ENCODE measurements around the gene LILRB4.
A peak's percentile ranks its signal among the peaks of the same experiment; 100 is the strongest.
"Not testable (repeated sequence)": the region's sequence is repeated elsewhere in the genome, so short reads cannot be mapped to it uniquely, and the experiment has no call there.

LILRB4 gene

DNA sequence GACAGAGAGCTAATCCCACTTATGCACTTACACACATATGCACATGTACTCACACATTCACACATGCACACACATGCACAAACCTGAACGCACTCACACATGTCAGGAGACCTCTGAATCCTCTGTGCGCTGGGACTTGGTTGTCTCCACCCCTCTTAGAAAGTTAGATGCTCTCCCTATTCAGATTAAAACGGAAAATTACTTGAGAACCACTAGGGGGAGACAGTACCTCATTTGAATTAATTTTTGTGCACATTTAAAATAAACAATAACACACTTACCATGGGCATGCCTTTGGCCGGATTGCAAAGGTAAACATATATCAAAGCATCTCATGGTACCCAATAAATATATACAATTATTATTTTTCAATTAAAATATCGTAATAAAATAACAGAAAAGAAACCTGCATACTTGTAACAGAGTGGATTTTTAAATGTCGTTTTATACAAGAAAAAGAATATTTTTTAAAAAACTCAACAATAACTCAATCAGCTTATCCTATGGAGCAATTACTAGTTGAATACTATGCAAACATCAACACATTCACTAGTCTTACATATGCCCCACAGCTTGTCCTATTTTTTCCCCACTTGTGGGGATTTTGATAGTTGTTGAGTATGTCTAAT, 9.5 kb upstream of the LILRB4 start:
- peak; percentile 92 for FAIRE-seq

DNA sequence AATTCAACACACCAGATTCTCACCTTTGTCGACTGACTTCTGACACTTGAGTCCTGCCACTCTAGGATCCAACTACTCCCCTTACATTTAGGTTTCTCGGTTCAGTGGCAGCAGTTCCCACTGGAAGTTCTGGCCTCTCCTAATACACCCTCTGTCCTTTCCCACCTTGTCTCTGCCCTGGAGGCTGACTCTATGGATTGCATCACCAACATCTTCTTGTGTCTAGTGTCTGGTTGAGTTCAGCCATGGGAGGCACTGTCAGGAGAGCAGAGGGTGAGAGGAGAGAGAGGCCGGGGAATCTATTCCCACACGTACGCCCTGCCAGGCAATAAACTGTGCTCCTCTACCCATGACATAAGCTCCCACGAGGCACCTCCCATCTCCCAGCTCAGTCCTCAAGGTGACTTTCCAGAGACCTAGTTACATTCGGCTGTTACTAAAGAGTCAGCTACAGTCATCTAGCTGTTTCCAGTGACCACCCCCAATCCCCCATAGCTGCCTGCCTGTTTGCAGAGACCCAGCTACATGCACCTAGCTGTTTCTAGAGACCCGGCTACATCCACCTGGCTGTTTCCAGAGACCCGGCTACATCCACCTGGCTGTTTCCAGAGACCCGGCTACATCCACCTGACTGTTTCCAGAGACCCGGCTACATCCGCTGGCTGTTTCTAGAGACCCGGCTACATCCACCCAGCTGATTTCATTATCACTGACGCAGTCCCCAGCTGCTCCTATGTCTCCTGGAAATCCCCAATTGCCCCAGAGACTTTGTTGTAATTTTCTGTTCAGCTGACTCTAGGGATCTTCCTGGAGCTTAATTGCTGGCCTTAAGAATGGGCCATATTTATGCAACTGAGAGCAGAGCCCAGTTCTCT, 8.1 kb upstream of the LILRB4 start:
- FAIRE-seq, result no peak

DNA sequence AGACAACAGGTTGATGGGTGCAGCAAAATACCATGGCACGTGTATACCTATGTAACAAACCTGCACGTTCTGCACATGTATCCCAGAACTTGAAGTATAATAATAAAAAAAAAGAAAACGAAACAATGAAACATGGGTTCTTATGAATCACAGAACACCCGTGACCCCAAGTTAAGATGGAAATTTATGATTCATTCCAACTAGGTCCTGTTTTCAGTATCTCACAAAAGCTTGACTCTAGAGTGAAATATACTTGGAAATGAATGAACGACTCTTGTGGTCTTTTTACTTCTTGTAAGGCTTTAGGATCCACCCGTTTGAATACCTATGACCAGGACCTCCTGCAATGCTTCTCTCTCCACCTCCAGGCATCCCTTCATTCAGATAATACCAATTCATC, 3.5 kb upstream of the LILRB4 start:
- no peak for FAIRE-seq

DNA sequence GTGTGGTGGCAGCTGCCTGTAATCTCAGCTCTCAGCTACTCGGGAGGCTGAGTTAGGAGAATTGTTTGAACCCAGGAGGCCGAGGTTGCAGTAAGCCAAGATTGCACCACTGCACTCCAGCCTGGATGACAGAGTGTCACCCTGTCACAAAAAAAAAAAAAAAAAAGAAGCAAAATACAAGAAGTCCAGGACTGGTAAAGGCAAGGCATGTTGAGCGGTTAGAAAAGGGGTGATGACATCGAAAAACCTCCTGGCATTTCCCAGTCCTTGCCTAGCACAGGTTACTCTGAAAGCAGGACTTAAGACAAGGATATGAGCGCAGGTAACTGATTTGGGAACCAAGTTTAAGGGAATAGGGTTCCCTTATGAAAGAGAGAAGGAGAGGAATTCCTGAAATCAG, 2.5 kb upstream of the LILRB4 start:
- no peak for FAIRE-seq

DNA sequence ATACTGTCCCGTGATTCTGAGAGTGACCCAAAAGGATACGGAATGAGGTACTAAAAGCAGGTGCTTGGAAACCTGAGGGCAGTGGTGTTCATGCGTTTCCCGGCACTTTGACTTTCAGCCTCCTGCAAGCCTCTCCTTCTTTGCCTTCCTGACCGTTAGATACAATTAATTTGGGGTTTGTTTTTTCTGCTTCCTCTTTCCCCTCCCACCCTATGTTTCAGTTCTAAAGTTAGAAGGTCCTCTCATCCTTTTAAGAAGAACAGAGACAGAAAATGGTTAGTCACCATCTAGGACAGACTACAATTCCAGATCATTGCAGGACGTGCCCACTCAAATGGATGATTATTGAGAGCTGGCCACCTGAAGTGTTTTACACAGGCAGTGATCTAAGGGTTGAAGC, 1.8 kb upstream of the LILRB4 start:
- no peak for FAIRE-seq

DNA sequence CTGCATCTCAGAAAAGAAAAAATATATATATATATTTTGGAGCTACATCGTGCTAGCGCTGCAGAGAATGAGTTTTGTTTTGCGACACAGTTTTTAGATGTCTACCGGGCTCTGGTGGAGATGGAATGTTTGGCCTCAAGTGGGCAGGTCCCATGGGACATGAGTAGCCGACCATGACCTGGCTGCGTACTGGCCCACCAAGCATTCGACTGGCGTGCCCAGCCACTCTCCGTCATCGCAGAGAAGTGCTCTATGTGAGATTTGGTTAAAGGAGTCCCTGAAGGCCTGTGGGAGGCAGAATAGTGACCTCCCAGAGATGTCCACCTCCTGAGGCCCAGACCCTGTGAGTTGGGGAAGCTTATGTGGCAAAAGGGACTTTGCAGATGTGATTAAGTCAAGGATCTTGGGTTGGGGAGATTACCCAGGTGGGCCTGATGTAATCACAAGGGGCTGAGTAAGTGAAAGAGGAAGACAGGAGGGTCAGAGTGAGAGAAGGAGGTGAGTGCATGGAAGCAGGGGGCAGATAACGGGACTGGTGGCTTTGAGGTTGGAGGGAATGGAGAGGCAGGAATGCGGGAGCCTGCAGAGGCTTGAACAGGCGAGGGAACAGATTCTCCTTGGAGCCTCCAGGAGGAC, 821 bp upstream of the LILRB4 start:
- FAIRE-seq, result no peak

DNA sequence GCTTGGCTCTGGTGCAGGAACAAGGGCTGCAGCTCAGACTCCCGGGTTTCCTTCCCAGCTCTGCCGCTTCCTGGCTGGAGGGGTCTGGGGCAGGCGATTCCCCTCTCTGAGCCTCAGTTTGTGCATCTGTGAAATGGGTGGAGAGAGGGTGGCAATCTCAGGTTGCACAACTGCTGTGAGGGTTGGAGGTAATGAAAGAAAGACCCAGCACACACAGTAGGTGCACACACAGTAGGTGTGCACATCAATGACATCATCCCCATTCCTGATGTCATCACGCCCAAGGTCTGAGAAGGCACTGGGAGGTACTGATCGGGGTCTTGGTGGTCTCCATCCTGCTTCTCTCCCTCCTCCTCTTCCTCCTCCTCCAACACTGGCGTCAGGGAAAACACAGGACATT, 2.7 kb downstream of the LILRB4 start:
- FAIRE-seq, result no peak

DNA sequence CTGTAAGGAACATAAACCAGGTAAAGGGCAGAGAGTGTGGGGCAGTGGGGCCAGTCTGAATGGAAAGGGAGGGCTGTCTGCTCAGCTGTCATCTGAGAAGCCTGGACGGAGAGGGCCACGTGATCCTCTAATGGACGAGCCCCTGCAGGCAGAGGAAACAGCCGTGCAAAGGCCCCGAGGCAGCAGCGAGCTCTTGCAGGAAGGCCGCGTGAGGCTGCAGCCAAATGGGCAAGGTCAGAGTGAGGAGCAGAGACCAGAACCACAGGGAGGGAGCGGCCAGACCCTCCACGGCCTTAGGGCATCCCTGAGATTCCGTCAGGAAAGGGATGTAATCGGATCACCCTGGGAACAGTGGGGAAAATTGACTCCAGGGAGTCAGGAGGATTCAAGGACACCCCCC, 4.4 kb downstream of the LILRB4 start:
- FAIRE-seq, result no peak

DNA sequence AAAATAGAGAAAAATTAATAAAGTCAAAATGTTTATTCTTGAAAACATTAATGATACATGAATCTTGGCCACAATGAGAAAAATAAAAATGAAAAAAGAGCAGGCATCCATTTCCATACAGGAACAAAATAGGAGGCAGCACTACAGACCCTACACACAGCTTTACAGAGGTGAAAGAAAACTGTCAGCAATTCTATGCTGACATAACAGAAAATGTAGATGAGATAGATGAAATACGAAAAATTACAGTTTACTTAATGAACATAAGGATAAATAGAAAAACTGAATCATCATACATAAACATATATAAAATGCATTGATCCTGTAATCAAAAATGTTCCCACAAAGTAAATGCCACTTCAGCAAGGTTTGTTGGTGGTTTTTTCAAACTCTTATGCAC, 5.6 kb downstream of the LILRB4 start:
- FAIRE-seq, result no peak

DNA sequence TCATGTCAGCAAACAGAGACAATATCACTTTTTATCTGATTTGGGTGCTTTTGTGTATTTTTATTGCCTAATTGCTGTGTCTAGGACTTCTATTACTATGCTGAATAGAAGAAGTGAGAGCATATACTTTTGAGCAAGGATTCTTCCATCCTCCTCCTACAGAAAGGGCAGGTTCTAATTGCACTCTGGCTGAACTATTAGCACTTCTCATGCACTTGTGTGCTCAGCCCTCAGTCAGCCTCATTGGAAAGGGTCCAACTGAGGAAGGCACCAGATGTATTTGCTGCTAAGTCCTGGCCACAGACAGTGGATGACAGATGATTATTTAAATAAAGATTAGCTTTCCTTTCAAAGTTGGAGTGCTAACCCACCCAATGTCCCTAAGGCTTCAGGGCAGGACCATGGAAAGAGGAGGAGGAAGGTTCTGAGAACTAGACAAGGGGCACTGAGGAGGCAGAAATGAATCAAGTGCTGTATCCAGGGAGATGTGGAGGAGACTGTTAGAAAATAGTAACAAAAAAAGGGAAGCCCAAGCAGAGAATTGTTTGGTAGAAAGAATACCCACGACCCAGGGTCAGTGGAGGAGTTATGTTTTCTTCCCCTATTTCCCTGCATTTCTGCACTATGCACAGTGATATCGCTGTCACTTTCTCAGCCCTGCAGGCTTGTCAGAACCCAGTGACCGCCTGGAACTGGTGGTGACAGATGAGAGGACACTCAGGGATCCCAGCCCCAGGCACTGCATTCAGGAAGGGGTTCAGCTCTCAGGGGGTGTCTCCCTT, 8.0 kb downstream of the LILRB4 start:
- no peak for FAIRE-seq

DNA sequence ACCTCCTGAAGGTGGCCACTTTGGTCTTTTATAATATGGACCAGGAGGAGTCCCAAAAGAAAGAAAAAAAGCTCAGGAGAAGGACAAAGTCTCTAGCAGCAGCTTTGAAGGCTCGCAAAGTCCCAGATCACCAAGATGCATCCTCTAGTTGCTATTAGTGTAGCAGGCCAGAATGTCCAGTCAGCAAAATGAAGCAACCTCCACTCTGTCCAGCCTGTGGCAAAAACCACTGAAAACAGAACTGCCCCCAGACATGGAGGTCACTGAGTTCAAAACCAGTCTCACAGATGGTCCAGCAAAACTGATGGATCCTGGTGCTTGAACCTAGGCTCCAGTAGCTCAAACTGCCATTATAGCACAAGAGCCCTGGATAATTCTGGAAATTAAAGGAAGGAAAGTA, 10.4 kb downstream of the LILRB4 start:
- no peak for FAIRE-seq

DNA sequence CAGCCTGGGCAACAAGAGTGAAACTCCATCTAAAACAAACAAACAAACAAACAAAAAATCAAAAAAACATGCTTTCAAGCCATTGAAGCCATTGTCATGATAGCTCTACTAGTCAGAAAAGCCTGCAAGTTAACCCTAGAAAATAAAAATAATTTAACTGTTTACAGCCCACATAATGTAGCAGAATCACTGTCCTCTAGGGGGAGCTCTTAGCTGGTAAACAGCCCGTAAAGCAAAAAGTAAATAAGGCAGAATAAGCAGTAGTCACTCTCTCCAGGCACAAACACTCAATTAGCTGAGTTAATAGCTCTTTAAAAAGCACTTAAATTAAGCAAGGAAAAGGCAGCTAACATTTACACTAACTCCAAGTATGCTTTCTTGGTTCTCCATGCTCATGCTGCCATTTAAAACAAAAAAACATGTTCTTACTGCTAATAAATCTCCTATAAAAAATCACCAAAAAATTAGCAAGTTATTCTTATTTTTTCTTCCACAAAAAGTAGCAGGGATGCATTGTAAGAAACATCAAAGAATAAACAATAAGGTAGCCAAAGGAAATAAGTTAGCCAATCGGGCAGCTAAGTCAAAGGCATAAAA, 11.3 kb downstream of the LILRB4 start:
- peak; percentile 91 for FAIRE-seq

DNA sequence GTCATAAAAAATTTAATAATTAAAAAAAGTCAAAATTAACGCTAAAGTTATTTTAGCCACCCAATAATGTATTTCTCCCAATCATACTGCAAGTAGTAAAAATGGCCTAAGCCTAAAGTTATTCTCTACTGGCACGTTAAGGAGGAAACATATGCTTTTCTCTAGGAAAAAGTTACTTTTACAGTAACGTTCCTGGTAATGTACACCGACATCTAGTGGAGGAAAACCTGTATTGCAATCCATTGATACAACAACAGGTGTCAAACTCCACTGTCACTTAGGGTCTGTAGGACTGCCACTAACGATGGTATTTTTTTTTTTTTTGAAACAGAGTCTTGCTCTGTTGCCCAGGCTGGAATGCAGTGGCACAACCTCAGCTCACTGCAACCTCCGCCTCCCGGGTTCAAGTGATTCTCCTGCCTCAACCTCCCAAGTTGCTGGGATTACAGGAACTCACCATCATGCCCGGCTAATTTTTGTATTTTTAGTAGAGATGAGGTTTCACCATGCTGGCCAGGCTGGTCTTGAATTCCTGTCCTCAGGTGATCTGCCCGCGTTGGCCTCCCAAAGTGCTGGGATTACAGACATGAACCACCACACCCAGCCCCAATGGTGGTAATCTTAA, 13.5 kb downstream of the LILRB4 start:
- peak; percentile 89 for FAIRE-seq

DNA sequence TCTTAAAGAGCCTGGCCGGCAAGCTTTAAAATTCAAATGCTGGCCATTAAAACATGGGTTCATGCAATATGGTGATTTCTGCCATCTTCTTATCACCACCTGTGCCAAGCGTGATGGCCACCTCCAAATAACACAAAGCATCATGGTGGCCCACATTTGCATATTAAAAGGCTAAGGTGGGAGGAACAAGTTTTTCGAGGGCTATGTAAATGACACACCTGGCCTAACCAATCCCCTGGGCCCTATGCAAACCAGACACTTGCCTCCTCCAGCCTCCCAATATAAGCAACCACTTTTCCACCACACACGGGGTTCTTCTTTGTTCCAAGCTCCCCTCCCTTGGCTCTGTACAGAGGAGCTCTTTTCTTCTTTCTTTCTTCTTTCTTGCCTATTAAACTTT, 14.4 kb downstream of the LILRB4 start:
- FAIRE-seq, result no peak

DNA sequence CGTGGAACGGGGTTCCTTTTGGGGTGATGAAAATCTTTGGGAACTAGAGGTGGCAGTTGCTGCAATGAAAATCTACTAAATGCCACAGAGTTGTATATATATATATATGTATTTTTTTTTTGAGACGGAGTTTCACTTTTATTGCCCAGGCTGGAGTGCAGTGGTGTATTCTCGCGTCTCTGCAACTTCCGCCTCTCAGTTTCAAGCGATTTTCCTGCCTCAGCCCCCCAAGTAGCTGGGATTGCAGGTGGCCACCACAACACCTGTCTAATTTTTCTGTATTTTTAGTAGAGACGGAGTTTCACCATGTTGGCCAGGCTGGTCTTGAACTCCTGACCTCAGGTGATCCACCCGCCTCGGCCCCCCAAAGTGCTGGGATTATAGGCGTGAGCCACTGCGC, 18.8 kb downstream of the LILRB4 start:
- FAIRE-seq, result not testable (repeated sequence)

DNA sequence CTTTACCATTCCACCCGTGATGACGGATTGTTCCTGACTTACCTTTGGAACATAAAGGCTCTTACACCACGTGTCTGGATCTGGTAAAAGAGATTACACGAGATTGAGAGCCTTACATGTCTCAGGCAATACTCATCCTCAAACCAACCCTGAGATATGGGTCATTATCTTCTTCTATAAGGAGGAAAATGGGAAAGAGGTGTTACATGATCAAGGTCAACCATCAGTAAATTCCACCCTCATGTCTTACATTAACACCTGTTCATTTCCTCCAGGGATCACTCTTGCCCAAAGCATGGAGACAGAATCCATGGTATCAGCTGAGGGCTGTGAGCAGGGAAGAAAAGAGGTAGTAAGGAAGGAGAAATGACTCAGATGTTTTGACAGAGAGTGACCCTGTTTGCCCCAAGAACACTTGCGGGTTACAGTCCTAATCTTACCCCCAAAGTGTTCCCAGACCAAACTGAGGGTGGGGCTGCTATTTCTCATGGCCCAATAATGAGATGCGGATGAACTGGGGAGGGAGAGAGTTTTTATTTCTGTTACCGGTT, 19.6 kb downstream of the LILRB4 start:
- no peak for FAIRE-seq

DNA sequence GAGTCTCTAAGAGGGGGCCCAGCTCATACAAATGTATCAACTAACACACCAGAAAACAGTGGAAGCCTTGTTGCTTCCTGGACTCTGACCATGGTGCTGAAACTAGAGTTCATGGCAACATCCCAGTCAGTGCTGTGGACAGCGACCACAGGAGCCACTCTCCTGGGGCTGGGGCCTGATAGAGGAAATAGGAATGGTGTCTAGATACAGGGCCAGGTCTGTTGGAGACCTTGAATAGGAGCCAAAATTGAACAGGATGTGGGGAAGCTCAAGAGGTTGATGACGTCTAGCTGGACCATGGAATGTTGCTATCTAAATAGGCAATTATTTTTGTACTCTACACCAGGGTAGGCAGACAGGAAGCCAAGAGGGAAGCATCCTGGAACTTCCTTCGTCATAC, 21.7 kb downstream of the LILRB4 start:
- FAIRE-seq, result no peak

DNA sequence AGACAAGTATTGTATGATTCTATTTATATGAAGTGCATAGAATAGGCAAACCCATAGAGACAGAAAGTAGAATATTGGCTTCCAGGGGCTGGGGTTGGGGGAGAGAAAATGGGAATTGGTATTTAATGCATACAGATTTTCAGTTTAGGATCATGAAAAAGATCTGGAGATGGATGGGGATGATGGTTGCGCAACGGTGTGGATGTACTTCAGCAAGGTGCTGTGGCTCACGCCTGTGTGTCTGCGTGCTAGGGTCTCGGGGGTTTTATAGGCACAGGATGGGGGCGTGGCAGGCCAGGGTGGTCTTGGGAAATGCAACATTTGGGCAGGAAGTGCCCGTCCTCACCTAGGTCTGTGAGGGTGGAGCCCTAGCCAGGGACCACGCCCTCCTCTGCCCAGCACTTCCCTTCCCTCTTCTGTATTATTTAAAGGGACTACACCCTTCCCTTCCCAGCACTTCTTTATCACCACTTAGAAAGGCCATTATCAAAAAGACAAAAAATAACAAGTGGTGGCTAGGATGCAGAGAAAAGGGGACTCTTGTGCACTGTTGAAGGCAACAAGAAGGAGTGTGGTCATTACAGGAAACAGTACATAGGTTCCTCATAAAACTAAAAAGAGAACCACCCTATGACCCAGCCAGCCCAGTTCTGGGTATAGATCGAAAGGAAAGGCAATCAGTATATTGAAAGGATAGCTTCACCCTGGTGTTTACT, 29.0 kb downstream of the LILRB4 start:
- no peak for FAIRE-seq

DNA sequence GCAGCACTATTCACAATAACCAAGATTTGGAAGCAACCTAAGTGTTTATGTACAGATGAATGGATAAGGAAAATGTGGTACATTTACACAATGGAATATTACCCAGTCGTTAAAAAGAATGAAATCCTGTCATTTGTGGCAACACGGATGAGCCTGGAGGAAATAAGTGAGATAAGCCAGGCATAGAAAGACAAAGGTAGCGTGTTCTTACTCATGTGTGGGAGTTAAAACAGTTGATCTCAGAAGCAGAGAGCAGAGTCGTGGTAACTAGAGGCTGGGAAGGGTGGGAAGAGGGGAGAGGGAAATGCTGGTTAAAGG, 29.5 kb downstream of the LILRB4 start:
- no peak for FAIRE-seq

DNA sequence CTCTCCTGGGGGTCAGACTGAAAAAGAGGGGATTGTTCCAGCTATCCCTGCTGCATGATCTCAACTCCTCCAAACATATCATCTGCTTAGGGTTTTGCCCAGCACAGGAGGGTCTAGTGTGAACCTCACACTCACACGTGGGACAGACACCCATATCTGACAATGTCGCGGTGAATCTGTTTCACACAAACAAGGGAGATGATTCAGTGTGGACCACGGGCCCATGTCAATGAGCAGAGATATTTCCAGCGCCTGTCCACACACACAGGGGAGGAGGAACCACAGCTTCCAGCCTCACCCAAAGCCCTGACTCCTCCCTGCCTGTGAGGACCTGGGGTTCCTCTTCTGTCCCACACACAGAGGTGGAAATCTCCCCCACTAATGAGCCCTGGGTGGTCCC, 31.9 kb downstream of the LILRB4 start:
- no peak for FAIRE-seq

DNA sequence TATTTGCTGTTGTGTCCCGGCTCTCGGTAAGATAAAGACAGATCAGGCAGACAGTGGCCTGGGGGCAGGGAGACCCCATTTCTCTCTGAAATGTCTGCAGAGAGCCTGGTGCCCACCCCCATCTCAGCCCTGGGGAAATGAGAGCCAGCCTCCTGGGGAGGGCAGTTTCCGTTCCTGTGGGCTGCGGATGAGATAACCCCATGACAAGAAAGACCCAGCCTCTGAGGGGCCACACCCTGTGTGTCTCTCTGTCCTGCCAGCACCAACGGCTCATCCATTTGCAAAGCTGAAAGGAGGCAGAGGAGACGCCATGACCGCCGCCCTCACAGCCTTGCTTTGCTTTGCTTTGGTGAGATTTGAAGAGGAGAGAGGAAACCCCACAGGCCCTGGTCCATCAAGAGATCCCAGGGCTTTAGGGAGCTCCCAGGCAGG, 33.3 kb downstream of the LILRB4 start:
- no peak for FAIRE-seq

DNA sequence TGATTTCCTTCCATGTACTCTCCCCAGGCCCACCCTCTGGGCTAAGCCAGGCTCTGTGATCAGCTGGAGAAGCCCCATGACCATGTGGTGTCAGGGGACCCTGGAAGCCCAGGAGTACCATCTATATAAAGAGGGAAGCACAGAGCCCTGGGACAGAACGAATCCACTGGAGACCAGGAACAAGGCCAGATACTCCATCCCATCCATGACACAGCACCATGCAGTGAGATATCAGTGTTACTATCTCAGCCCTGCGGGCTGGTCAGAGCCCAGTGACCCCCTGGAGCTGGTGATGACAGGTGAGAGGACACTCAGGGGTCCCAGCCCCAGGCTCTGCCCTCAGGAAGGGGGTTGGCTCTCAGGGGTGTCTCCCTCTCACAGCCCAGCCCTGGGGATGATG, 34.0 kb downstream of the LILRB4 start:
- FAIRE-seq, result no peak

Data from G401.6 (cell line).